RPMI8226 (cell line): Measurements from ENCODE around the gene WDR45B.

Source experiments
- DNase-seq: peaks from one replicate; pipeline ENCODE4 v3.0.0-alpha.2; 2015

WDR45B gene

GRCh38 chr17:82619641-82620040, 28.6 kb downstream of the WDR45B start:
- no peak for DNase-seq

DNA sequence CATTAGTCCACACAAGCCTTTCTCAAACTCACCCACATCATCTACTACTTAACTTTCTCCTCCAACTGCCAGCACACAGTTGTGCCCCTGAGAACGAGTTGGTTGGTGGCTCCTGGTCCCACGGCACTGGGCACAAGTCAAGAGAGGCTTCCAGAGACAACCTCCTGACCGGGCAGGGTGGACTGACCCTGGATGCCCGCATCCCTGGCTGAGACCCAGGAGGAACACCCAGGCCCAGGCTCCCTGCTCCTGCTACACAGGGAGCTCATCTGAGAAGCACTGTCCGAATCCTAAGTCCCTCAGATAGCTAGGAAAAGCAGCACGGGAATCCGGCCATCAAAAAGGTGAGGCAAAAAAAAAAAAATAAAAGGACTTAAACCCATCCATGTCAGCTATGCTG, 29.0 kb downstream of the WDR45B start:
- no peak for DNase-seq

- no peak for DNase-seq
These were observed 32.1 kb downstream of the WDR45B start for GRCh38 chr17:82616021-82616711.

GRCh38 chr17:82615084-82616020, 32.9 kb downstream of the WDR45B start:
- DNase-seq: no peak

DNA sequence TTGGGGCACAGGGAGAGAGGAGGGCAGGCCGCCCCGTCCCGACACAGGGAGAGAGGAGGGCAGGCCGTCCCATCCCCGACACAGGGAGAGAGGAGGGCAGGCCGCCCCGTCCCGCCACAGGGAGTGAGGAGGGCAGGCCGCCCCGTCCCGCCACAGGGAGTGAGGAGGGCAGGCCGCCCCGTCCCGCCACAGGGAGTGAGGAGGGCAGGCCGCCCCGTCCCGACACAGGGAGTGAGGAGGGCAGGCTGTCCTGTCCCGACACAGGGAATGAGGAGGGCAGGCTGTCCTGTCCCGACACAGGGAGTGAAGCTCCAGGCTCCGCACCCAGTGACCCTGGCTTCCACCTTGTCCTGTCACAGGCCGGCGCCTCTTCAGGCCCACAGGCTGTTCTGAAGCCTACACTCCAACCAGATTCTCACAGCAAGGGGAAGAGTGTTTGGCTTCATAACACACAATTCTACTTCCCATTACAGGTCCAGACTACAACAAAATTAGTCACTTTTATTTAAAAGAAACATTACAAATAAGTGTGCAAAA, 34.1 kb downstream of the WDR45B start:
- DNase-seq: no peak

- no peak for DNase-seq
These were observed 34.8 kb downstream of the WDR45B start for GRCh38 chr17:82613283-82614094.

DNA sequence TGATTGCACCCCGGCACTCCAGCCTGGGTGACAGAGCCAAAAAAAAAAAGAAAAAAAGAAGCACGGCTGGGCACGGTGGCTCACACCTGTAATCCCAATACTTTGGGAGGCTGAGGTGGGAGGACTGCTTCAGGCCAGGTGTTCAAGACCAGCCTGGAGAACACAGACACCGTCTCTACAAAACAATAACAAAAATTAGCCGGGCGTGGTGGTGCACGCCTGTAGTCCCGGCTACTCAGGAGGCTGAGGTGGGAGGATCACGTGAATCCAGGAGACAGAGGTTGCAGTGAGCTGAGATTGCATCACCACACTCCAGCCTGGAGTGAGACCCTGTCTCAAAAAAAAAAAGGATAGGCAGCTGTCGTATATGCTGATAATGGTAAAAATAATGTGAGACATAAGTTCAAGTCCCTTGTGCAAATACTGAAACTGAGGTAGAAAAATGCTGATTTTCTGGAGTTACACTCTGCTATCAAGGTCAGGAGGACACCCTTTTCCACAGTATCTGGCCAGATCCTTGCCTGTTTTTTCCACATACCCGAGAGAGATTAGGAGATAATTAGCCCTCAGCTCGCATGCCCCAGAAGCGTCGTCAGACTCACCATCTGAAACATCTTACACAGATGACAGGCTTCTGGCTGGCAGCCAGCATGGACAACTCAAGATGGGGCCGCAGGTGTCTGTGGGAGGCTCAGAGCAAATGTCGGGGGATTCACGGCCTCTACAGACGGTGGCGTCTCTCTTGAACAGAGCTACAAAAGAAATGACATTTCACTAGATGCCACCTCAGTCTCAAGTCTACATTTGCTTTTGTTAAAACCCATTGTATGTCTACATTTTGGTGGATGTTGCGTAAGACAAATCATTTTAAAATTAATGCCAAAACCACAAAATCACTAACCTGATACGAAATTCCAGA, 36.8 kb downstream of the WDR45B start:
- no peak for DNase-seq

- no peak for DNase-seq
These were observed 38.6 kb downstream of the WDR45B start for GRCh38 chr17:82609655-82610054.

DNA sequence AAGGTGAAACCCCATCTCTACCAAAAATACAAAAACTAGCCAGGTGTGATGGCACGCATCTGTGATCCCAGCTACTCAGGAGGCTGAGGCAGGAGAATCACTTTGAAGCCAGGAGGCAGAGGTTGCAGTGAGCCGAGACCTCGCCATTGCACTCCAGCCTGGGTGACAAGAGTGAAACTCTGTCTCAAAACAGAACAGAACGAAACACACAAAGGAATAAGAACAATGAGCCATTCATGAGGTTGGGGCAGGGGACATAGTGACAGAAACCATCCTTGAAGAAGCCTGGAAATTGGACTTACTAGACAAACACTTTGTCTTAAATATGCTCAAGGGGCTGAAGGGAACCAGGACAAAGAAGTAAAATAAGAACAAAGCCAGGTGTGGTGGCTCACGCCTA, 39.4 kb downstream of the WDR45B start:
- DNase-seq: no peak

DNA sequence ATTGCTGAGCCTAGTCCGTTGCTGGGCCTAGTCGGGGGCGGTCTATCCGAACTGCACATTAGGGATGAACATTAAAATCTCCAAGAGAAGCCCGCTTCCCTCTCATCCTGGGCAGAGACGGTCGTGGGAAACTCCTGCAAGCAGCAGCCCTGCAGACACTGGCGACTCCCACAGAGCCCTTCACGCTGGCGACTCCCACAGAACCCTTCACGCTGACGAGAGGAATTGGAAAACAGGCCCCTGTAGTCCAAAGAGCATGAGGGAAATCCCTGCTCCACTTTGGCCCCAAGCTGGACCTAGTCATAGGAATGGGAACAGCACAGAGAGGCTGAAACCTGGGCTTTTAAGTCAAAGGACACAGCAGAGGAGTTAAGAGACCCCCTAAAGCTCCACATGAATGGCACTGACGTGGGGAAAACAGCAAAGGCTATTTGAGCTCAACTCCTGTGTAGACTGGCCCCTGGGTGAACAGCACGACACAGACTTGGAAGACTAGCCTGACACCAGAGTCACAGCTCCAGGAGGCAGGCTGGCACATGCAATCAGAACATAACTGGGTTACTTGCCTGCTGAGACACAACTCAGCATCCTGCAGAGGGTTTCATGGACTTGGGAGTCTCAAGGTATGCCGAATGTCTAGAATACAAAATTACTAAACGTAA, 42.2 kb downstream of the WDR45B start:
- no peak for DNase-seq

GRCh38 chr17:82604532-82604931, 43.7 kb downstream of the WDR45B start:
- DNase-seq: no peak

DNA sequence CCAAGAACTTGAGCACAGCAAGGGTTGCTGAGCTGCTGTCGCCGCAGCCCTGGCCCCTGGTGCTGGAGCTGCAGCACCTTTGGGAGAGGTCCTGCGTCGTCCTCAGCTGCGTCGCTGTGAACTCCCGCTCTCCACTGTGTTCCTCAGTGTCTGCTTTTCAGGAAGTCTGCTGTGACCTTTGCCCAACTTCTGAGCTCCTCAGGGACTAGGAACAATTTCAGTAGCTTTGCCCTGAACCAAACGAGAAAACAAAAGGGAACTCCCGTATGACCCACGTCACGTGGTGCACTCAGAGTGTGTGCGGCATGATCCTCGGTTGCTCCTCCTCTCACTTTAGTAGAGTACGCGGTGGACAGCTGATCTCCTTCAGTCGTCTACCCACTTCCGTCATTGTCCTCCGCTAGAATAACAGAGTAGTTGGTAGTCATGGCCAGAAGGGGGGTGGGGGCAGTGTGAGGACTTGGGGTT, 44.2 kb downstream of the WDR45B start:
- no peak for DNase-seq

- DNase-seq: no peak
These were observed 45.1 kb downstream of the WDR45B start for GRCh38 chr17:82602986-82603710.

GRCh38 chr17:82602487-82602886, 45.8 kb downstream of the WDR45B start:
- no peak for DNase-seq

- no peak for DNase-seq
These were observed 46.7 kb downstream of the WDR45B start for GRCh38 chr17:82601447-82602000.

DNA sequence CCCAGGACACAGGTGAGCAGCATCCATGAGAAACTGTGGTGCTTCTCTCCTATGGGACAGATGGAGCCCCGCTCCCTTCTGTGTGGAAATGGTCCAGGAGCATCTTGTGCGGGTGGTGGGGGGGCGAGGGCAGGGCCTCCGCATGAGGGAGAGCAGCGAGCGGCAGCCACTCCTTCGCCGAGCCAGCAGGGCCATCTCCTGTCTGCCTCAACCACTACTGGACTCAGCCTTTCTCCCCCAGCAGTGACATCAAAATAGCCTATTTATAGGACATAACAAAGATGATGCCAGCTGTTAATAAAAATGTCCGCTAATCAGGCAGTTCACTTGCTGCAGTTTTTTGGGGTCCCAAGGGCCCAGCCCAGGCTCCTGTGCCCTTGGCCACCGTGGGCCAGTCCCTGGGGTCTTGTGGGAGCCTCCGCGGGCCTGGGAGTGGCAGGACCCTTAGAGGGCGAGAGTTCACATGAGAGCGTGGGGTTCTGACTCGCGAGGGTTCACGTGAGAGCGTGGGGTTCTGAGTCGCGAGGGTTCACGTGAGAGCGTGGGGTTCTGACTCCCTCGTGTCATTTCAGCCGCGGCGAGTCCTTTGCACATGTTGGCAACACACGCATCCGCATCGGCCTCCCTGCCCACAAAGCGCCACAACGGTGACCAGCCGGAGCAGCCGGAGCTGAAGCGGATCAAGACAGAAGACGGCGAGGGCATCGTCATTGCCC, 47.4 kb downstream of the WDR45B start:
- no peak for DNase-seq

DNA sequence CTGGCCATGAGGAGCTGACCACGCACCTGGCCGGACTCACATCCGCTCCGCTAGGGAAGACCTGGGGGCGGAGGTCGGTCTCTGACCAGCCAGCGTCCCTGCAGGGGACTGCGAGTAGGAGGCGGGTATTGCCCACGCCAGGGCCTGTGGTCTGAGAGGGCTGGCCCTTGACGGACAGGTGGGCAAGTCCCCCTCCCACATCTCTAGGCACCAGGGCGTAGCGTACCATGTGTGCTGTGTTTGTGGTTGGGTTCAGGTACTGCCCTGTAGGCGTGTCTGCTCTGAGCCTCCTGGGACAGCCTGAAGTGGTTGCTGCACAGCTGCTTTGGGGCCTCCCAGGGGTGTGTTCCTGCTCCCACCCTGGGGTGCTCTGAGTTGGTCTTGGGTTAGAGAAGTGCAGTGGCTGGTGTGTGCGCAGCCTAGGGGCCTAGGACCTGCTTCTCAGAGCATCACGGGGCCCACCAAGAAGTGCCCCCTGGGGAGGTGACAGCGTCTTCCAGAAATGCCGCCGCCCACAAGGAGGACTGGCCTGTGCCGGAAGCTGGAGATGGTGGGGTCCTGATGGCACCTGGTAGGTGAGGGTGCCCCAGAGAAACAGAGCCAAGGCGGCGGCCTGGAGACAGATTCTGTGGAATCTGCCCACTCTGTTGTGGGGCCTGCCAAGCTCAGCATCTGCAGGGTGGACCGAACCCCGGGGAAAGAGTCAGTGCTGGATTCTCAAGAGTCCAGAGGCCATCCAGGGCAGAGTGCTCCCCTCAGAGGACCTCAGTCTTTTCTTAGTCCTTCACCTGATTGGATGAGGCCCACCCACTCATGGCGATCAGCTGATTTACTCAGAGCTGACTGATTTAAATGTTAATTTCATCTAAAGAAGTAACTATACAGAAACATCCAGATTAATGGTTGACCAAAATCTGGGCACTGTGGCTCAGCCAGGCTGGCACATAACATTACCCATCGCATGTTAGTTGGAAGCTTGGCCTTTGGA, 48.3 kb downstream of the WDR45B start:
- DNase-seq: no peak
